SJCRH30 (cell line): ENCODE results near the gene SPECC1. TPM values are rescaled to one million over a fixed set of nuclear protein-coding genes. Genes with fewer than 3 reads are reported as not detected.
"Not testable (repeated sequence)": the region's sequence is repeated elsewhere in the genome, so short reads cannot be mapped to it uniquely, and the experiment has no call there.

Experiments used
- DNase-seq, 2 experiments: peaks; one replicate each; pipeline ENCODE4 v3.0.0-alpha.2; 2015 to 2020
- H3K27ac ChIP-seq: fragments of 250-450 bp; sonication (Bioruptor Pico); 2 replicates; pipeline ENCODE4 v1.5.1; 2020; ENCODE audit warnings: mild to moderate bottlenecking, moderate library complexity
- H3K27me3 ChIP-seq: fragments of 250-450 bp; sonication (Bioruptor Pico); 2 replicates; pipeline ENCODE4 v1.5.1; 2020; ENCODE audit warnings: mild to moderate bottlenecking, moderate library complexity
- H3K36me3 ChIP-seq: fragments of 250-450 bp; sonication (Bioruptor Pico); 2 replicates; pipeline ENCODE4 v1.5.1; 2020; ENCODE audit warnings: mild to moderate bottlenecking, moderate library complexity
- H3K4me1 ChIP-seq: fragments of 250-450 bp; sonication (Bioruptor Pico); 2 replicates; pipeline ENCODE4 v1.5.1; 2020; ENCODE audit warnings: mild to moderate bottlenecking, moderate library complexity
- H3K4me3 ChIP-seq: fragments of 250-450 bp; sonication (Bioruptor Pico); 2 replicates; pipeline ENCODE4 v1.5.1; 2020; ENCODE audit warnings: mild to moderate bottlenecking, moderate library complexity
- H3K9me3 ChIP-seq: fragments of 250-450 bp; sonication (Bioruptor Pico); replicated peaks from 2 replicates; pipeline ENCODE4 v1.5.1; 2020; ENCODE audit warnings: mild to moderate bottlenecking, moderate library complexity
- total RNA-seq: library from RNA; depleted of rRNA; stranded (reverse); fragments of >200 nt; shearing (Covaris generic); gene quantifications from 2 replicates; pipeline ENCODE4 v1.2.3, GENCODE V29; 2014

The SPECC1 gene
- total RNA-seq, 1 experiment from 2014 or later, result 167 TPM

GRCh38 chr17:20230924-20231323, 221.8 kb downstream of the SPECC1 start:
- Histone ChIP-seq H3K9me3 (no peaks in the 10 kb centered on the region), H3K27me3 (no peaks in the 10 kb centered on the region), H3K27ac (no peak overlapping the region), H3K4me3 (no peak overlapping the region), H3K4me1 (no peaks in the 10 kb centered on the region), H3K36me3 (peaks cover 15% of the 10 kb centered on the region)
- DNase-seq, result no peak

DNA sequence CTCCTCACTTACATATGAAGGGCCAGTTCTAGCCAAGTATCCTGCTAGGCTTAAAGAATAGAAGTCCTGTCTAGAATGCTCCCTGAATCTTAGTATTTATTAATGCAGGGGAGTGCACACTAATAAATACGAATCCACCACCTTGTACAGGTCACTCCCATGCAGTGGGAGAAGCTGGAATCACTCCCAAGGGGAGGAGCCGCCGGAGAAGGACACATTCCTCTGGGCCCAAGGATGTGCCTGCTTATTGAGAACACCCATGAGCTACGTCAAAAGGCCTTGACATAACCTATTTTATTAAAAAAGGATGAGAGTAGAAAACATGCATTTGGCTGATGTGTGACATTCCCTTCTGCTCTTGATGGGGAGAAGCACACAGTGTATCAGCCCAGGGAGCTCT, 223.5 kb downstream of the SPECC1 start:
- DNase-seq, result no peak
- Histone ChIP-seq H3K27me3 (no peaks in the 10 kb centered on the region), H3K36me3 (peaks cover 15% of the 10 kb centered on the region), H3K4me3 (no peak overlapping the region), H3K27ac (no peak overlapping the region), H3K4me1 (no peaks in the 10 kb centered on the region), H3K9me3 (no peaks in the 10 kb centered on the region)

DNA sequence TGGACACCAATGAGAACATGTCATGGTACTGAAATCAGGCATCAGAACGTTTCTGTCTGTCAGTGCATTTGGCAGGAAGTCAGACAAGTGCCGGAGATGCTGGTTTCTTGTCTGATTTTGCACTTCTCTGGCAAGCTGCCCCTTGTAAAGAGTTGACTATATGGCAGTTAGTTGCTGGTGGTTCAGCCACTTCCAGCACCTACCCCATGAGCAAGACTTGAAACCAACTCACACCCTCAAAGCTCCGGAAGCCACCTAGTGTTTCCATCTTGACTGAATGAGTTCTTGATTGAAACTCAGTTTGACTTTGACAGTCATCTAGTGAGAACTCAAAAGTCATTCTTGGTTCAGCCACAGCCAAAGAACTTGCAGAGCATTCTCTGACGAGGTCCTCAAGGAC, 225.1 kb downstream of the SPECC1 start:
- H3K27me3 ChIP-seq, result no peaks in the 10 kb centered on the region
- no peaks in the 10 kb centered on the region for H3K4me1 ChIP-seq
- no peak for DNase-seq
- H3K9me3 ChIP-seq, result no peaks in the 10 kb centered on the region
- no peak overlapping the region for H3K4me3 ChIP-seq
- no peak overlapping the region for H3K27ac ChIP-seq
- peaks cover 15% of the 10 kb centered on the region for H3K36me3 ChIP-seq

GRCh38 chr17:20235747-20236146, 226.6 kb downstream of the SPECC1 start:
- no peaks in the 10 kb centered on the region for H3K4me1 ChIP-seq
- no peaks in the 10 kb centered on the region for H3K27me3 ChIP-seq
- DNase-seq, result no peak
- H3K4me3 ChIP-seq, result no peak overlapping the region
- H3K27ac ChIP-seq, result no peak overlapping the region
- H3K9me3 ChIP-seq, result no peaks in the 10 kb centered on the region
- peaks cover 17% of the 10 kb centered on the region for H3K36me3 ChIP-seq

DNA sequence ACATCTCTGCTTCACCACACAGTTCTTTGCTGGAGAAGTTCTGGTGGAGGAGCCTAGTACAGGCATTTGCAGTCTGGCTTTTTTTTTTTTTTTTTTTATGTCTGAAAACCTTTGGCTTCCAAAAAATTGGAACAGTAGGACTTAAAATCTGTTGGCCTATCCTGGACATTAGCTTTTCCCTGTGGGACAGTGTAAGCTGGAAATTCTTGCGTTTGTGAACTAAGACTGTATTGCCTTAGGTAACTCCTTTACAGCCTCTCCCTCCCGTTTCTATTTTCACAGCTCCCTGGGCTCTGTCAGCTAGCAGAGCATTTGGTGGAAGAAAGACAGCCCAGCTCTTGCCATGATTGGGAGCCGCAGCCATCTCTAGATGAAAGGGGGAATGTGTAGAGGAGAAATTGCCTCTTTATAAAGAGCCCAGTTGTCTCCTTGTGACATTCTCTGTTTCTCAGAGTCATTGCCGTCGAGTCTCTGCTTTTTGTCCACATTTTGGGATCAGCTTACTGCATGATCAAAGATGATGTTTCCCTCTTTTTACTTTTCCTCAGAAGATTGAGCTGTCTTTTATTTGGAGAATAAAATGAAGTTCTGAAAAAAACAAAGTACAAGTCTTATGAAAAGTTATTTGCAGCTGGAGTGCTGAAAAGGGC, 227.5 kb downstream of the SPECC1 start:
- H3K27me3 ChIP-seq, result no peaks in the 10 kb centered on the region
- no peak overlapping the region for H3K27ac ChIP-seq
- H3K4me1 ChIP-seq, result no peaks in the 10 kb centered on the region
- H3K9me3 ChIP-seq, result no peaks in the 10 kb centered on the region
- H3K36me3 ChIP-seq, result peaks cover 17% of the 10 kb centered on the region
- no peak for DNase-seq
- H3K4me3 ChIP-seq, result no peak overlapping the region

GRCh38 chr17:20239776-20240175, 230.6 kb downstream of the SPECC1 start:
- not testable (repeated sequence) for H3K27ac ChIP-seq, DNase-seq, H3K4me3 ChIP-seq, H3K9me3 ChIP-seq, H3K36me3 ChIP-seq, H3K27me3 ChIP-seq, H3K4me1 ChIP-seq

DNA sequence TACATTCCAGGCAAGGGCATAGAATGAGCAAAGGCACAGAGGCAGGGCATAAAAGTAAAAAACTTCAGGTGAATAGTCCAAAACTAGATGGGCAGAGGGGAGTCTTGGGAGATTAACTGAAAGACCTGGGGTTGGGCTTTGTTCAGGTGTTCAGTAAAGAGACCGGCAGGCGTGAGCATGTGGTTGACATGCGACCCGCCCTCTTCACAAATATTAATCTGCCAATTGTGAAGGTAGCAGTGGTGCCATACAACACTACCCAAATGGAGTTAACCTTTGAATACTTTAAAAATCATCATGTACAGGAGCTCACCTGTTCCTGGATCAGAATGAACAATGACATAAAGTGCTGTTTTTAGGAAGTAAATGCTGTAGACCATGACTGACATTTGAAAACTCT, 232.7 kb downstream of the SPECC1 start:
- Histone ChIP-seq H3K4me3 (no peak overlapping the region), H3K9me3 (no peaks in the 10 kb centered on the region), H3K27ac (no peak overlapping the region), H3K27me3 (no peaks in the 10 kb centered on the region), H3K4me1 (no peaks in the 10 kb centered on the region), H3K36me3 (peaks cover 4% of the 10 kb centered on the region; the same call in 1 of the 2 replicates)
- DNase-seq, result no peak

DNA sequence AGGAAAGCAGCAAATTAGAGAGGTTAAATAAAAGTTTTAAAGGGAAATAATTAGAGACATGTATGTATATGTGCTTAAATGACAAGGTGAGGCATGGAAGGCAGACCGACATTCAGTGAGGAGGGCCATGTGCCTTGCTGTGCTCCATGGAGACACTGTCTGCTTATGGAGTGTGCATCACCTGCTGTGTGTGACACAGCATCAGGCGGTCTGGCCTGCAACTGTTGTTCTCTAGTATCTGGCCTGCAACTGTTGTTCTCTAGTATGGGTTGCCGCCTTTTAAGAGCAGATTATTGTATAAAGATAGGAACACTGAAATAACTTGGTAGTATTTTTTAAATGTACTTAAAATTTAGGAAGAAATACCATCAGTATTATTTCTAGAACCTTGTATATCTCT, 233.1 kb downstream of the SPECC1 start:
- Histone ChIP-seq H3K27ac (no peak overlapping the region), H3K9me3 (no peaks in the 10 kb centered on the region), H3K4me3 (no peak overlapping the region), H3K4me1 (no peaks in the 10 kb centered on the region), H3K27me3 (no peaks in the 10 kb centered on the region), H3K36me3 (peaks cover 5% of the 10 kb centered on the region; the same call in 1 of the 2 replicates)
- DNase-seq, result no peak

DNA sequence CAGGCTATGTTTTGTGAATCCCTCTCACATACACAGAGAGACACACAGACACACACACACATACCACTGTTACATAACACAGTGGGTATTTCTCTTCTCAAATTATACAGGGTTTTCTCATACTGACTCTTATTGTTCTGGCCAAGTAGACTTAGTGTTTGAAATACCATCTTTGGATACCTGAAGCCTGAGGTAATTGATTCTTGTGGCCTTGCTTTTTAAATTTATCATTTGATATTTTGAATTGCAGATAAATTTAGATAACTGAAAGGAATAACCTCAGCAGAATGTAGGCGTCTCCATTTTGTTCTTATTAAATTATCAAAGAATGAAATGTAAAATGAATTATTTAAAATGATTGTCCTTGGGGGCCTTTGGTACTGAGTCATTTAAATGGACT, 234.4 kb downstream of the SPECC1 start:
- no peaks in the 10 kb centered on the region for H3K4me1 ChIP-seq
- H3K4me3 ChIP-seq, result no peak overlapping the region
- H3K9me3 ChIP-seq, result peaks cover 3% of the 10 kb centered on the region; the same call in 1 of the 2 replicates
- peaks cover 14% of the 10 kb centered on the region for H3K36me3 ChIP-seq
- no peak overlapping the region for H3K27ac ChIP-seq
- DNase-seq, result no peak
- no peaks in the 10 kb centered on the region for H3K27me3 ChIP-seq

DNA sequence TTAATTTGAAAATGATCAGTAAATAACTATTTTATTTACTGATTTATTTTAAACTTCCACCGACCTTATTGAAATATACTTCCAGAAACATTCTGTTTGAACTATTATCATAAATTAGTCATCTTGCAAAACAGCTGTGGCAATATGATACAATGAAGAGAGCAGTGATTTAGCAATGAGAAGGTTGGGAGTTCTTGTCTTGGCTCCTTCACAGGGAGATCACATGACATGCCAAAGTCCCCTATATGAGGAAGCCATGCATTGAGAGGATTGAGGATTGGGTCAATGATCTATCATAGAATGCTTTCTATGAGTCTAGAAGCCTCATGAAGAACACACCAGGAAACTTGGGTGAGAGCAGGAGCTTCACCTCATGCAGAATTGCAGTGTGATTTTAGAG, 235.5 kb downstream of the SPECC1 start:
- H3K4me3 ChIP-seq, result no peak overlapping the region
- H3K27ac ChIP-seq, result no peak overlapping the region
- peaks cover 21% of the 10 kb centered on the region for H3K36me3 ChIP-seq
- H3K9me3 ChIP-seq, result peaks cover 6% of the 10 kb centered on the region; the same call in 1 of the 2 replicates
- no peaks in the 10 kb centered on the region for H3K4me1 ChIP-seq
- DNase-seq, result peak in 1 of 2 experiments; percentile 45
- H3K27me3 ChIP-seq, result no peaks in the 10 kb centered on the region

DNA sequence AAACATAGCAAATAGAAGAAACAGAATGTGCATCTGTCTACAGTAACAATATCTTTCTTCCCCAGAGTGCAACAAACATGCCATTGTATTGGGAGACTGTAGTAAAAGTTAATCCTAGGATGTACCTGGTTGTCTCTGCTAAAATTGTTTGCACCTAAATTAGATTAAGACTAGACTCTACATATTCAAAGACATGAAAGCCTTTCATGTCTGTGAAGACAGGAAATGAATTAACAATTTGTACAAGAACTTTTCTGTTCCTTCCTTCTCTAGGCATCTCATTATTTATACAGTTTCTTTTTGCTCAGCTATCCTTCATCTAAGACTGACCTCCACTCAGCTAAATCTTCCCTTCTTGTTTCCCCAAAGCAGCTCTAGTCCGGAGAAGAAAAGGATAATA, 237.5 kb downstream of the SPECC1 start:
- DNase-seq, result no peak
- Histone ChIP-seq H3K27ac (no peak overlapping the region), H3K4me3 (no peak overlapping the region)

DNA sequence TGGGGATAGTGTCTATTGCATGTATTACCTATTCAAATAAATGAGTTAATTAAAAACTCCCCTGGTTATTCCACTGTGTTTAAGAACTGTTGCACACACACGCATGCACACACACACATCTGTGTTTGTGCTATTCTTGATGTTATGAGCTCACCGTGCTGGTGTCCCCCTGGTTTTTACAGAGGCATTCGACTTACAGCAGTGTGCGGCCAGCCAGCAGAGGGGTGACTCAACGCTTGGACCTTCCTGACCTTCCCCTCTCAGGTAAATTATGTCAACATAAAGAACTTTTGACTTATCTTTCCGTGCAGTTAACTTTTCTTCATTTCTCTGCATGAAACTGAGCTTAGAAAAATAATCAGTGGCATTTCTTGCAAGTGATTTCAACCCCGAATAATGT, 244.2 kb downstream of the SPECC1 start:
- DNase-seq, result no peak
- Histone ChIP-seq H3K4me1 (peaks cover 40% of the 10 kb centered on the region), H3K27me3 (no peaks in the 10 kb centered on the region), H3K9me3 (peaks cover 8% of the 10 kb centered on the region; the same call in 1 of the 2 replicates), H3K4me3 (no peak overlapping the region), H3K36me3 (peaks cover 26% of the 10 kb centered on the region), H3K27ac (peak overlapping the region; percentile 38; the same call in 1 of the 2 replicates)

More for the DNA sequence above, 237.5 kb downstream of the SPECC1 start:
- Histone ChIP-seq H3K27me3 (no peaks in the 10 kb centered on the region), H3K4me1 (no peaks in the 10 kb centered on the region), H3K9me3 (peaks cover 9% of the 10 kb centered on the region; the same call in 1 of the 2 replicates), H3K36me3 (peaks cover 29% of the 10 kb centered on the region)

DNA sequence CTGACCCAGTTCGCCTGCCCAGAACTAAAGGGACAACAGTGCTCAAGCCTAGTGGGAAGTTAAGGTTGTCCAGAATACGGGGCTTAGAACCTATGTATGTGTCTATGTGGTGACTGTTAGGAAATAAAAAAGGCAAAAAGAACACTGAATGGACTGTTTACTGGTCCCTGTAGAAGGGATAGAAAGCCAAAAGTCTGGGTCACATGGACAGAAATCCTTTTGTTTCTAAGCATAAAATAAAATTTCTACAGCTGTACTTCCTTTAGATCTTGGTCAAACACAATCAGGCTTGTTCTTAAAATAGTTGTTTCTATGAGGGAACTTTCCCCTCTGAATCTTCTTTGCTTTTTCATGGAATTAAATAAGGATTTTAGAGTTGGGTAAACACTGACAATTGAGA, 245.4 kb downstream of the SPECC1 start:
- Histone ChIP-seq H3K4me3 (no peak overlapping the region), H3K27me3 (no peaks in the 10 kb centered on the region), H3K4me1 (peaks cover 40% of the 10 kb centered on the region), H3K36me3 (peaks cover 19% of the 10 kb centered on the region), H3K9me3 (peaks cover 3% of the 10 kb centered on the region; the same call in 1 of the 2 replicates), H3K27ac (peak overlapping the region; percentile 38)
- DNase-seq, result no peak

DNA sequence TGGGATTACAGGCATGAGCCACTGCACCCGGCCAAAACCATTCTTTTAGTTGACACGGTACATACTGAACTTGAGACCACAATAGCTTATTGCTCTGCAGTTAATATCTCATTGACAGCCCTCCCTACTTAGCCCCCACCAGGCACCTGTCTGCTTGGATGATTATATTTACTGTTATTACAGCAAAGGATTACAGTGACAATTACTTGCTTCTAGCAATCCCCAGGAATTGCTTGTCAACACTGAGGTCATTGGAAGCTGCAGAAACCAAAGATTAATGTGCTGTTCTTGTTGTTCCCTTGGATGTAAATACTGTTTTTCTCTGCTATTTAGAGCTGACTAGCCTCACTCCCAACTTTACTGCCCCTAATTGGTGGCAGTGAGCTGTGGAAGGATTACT, 247.0 kb downstream of the SPECC1 start:
- Histone ChIP-seq H3K4me1 (peaks cover 40% of the 10 kb centered on the region), H3K27me3 (no peaks in the 10 kb centered on the region), H3K36me3 (peaks cover 7% of the 10 kb centered on the region; the same call in 1 of the 2 replicates), H3K4me3 (no peak overlapping the region), H3K27ac (no peak overlapping the region), H3K9me3 (no peaks in the 10 kb centered on the region)
- DNase-seq, result peak; percentile 75 to 90

- no peak for DNase-seq
- Histone ChIP-seq H3K27ac (no peak overlapping the region), H3K9me3 (no peaks in the 10 kb centered on the region), H3K36me3 (peaks cover 10% of the 10 kb centered on the region), H3K4me1 (peaks cover 43% of the 10 kb centered on the region), H3K4me3 (no peak overlapping the region), H3K27me3 (no peaks in the 10 kb centered on the region)
These were observed 247.8 kb downstream of the SPECC1 start for GRCh38 chr17:20257008-20257407.

GRCh38 chr17:20257798-20258197, 248.6 kb downstream of the SPECC1 start:
- no peak for DNase-seq
- no peak overlapping the region for H3K4me3 ChIP-seq

More at GRCh38 chr17:20257798-20258197, 248.6 kb downstream of the SPECC1 start:
- Histone ChIP-seq H3K36me3 (peaks cover 10% of the 10 kb centered on the region), H3K4me1 (peaks cover 51% of the 10 kb centered on the region), H3K27ac (no peak overlapping the region), H3K27me3 (no peaks in the 10 kb centered on the region), H3K9me3 (no peaks in the 10 kb centered on the region)
